Stimulated activated CD4-positive, alpha-beta T cell treated with anti-CD3 and anti-CD28 coated beads, Interleukin-2, amount 100 ng/mL, for 48 hours (primary cell): ENCODE results near the gene CTIF.

Experiments
- DNase-seq, 2 donors: peaks; one replicate each; pipeline ENCODE4 v3.0.0-alpha.2; 2020

CTIF gene

DNA sequence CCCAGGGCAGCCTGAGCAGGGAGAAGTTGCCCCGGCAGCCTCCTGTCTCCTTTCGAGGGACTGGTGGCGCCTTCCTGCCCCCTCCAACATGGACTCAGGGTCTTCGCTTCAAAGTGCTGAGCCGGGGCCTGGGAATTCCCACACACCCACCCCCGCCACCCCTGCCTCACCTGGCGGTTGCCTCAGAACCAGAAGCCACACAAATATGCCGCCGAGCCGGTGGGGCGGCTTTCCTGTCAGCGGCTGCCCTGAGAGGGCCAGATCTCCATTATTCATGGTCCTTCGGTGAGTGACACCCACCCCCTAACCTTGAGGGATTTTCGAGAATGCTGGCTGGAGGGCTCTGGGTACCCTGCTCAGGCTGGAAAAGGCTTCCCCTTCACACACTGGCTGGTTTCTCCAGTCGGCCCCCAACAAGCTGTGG is 340.2 kb downstream of the CTIF start:
- no peak for DNase-seq

DNA sequence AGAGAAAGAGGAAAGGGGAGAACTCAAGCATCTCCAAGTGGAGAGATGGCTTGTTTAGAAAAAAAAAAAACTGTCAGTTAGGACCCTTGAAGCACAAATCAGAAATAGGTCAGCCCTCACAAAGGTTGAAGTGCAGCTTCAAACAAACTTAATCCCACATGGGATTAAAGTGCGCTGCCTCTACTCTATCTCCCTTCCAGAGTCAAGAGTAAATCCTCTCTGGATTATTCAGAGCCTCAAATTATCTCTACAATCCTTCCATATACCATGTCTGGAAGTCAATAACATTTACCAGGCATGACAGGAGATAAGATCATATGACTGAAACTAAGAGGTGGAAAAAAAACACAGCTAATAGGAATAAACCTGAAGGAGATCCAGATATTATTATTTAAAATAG is 342.1 kb downstream of the CTIF start:
- DNase-seq: no peak

DNA sequence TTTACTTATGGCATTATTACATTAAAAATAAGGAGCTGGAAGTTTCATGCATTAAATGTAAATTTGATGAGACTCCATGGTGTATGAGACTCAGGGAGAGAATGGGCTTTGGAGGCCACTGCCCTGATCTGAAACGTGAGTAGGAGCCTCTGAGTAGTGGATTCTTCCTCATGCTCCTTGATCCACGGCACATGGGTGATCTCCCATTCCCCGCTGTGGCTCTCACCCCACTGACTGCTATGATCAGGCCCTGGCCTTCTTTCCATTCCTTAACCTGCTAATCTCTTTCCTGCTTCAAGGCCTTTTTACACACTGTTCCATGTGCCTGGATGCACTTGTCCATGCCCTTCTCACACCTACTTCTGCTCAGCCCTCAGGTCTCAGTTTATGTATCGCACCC is 343.5 kb downstream of the CTIF start:
- no peak for DNase-seq

DNA sequence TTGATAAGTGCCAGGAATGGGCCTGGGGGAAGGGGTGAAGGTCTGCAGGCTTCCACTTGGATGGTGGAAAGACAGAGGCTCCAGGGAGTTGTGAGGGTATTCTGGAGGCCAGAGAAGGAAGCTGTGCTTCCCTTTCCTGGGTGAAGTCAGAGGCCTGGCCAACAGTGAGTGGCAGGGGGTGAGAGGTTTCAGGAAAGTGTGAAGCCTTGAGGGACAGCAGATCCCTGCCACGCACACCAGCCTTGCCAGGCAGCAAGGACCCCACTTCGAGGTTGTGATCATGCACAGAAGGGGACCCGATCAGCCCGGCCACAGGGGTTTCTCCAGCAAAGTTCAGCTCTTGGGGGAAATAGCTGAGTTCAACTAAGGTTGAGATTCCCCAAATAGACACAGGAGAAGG is 345.5 kb downstream of the CTIF start:
- DNase-seq: no peak

DNA sequence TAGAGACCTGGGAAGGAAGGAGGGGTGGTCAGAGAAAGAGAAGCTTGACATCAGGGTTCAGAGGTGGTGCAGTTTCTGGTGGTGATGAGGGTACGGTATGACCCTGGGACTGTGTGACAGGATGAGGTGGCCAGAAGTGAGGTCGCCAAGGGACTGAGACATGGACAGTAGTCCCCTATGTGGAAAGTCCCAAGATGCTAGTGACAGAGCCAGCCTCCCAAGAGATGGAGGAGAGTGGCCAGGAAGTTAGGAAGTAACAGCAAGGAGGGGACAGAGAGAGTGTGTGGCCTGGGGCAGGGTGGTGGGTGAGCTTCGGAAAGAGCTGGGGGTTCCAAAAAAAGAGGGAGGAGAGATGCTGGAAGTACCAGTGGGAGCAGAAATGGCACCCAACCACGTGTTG is 345.9 kb downstream of the CTIF start:
- no peak for DNase-seq

DNA sequence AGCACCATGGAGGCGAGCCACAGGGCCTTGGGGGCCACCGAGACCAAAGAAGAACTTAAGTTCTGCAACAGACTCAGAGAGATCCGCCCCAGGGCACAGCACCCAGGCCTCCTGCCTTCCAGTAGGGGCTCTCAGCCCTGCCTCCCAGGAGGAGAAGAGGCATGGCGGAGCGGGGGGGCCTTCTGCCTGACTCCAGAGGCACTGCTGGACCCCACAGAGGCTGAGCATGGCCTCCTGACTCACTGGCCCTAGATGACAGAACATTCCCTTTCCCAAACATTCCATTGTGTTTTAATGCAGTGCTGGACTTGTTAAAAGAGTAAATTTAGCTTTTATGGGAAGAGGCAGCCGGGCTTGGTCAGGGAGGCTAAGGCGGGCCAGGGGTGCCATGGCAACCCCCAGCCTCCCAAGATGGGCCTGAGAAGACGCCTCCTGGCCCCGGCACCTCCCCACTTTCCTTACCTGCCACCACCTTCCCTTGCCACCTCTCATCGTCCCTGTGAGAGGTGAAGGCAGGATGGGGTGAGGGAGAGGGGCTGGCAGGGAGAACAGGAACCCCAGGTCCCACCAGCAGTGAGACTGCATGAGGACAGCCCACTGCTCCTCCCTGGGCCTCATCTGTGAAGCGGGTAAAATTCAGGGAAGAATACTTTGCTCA is 346.6 kb downstream of the CTIF start:
- DNase-seq: no peak

DNA sequence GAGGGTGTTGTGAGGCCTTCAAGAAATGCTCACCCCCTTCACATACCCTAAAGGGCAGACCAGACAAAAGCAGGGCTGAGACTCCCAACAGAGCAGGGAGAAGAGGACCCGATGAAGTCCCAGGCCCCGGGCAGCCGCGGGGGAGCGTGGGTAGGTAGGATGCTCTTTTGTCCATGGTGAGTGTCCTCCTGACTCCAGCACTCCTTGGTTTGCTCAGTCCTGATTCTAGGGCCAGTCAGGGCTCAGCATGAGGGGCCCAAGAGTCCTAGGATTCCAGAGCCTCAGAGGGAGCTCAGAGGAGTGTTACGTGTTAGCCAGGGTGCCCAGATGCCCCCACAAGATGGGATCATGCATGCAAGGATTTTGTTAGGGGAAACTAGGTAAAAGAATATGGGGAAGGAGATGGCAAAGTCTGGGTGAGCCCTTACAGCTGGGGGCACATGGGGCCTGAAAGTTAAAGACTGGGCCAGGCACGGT is 347.1 kb downstream of the CTIF start:
- no peak for DNase-seq

DNA sequence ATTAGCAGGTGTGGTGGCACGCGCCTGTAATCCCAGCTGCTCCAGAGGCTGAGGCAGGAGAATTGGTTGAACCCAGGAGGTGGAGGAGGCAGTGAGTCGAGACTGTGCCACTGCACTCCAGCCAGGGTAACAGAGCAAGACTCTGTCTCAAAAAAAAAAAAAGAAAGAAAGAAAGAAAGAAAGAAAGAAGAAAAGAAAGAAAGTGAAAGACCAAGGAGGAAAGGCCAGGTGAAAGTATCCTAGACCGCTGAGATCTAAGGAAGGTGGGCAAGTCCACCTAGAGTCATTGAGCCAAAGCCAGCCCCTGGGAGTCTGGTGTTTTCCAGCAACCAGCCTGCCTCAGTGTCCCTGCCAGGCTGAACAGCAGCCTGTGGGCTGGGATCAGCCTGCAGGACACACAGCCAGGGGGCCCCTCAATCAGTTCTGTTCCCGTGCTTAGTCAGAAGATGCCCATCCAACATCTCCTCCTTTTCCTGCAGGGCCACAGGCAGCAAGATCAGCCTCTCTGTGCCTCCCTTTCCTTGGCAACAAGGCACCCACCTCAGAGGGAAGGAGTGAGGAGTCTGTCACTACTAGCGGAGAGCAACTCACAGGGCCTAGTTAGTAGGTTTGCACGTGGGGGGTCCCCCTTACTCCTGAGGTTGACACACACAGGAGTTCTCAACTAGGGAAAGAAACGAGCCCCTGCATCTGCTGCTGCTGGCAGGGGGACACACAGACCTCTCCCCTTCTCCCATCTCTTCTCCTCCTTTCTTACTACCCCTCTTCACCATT is 347.9 kb downstream of the CTIF start:
- DNase-seq: no peak

DNA sequence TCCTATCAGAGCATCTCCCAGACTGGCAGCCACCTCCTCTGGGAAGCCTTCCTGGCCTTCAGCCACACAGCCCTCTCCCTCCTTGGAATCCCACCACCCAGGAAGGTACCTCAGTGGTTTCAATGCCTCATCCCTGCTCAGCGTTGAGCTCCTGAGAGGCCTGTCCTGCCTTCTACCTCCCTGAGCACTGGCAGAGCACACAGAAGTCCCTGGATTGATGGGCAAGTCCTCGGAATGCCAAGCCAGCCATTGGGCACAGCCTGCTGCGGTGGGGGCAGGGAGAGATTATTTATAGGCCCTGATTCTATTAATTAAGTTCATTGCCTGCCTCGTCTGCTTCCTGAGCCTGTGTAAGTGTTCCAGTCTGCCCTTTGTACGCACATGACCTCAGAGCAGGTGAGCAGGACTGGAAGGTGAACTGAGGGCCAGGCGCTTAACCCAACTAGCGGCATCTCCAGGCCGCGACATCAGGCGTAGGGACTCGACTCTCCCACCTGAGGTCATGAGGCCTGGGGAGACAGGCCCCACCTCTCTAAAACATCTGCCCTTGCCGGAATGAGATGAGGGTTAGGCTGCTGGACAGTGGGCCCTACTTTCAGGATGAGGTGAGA is 348.6 kb downstream of the CTIF start:
- DNase-seq: no peak

DNA sequence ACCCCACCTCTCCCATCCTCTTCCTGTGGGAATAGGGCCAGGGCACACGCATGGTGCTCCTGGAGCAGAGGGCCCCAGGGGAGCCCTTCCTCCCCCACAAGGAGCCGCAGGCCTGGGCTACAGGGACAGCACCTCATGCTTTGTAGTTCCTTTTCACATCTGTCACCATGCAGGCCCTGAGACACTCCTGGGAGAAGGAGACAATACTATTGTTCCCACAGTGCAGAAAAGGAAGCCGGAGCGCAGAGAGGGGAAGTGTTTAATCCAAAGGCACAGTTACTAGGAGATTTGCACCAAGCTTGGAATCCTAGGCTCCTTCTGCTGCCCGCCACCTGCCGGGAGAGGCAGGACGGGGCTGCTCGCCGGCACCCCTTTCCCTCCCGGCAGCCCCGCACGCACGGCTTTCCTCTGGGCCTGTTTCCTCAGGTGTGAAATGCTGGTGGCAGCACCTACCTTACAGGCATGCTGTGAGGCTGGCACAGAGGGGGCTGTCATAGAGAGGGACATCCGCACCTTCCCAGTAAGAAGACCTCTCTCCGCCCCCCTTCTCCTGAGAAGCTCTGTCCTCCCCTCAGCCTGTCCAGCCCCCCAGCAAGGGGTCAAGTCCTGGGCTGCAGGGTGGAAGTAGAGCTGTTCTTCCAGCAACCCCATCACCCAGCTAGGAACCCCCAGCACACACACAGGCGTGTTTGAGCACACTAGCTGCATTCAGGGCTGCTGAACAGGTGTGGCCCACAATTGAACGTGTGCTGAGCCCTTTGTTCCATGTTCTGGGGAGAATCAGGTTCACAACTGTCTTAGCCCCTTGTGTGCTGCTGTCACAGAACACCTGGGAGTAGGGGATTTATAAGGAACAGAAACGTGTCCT is 349.3 kb downstream of the CTIF start:
- DNase-seq: no peak

DNA sequence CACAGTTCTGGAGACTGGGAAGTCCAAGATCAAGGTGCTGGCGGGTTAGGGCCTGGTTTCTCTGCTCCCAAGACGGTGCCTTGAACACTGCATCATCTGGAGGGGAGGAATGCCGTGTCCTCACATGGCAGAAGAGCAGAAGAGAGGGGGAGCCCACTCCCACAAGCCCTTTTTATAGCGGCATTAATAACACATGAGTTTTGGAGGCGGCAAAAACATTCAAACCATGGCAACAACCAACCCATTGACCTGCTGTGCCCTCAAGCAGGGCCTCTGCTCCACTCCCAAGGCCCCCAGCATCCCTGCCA is 349.9 kb downstream of the CTIF start:
- no peak for DNase-seq

DNA sequence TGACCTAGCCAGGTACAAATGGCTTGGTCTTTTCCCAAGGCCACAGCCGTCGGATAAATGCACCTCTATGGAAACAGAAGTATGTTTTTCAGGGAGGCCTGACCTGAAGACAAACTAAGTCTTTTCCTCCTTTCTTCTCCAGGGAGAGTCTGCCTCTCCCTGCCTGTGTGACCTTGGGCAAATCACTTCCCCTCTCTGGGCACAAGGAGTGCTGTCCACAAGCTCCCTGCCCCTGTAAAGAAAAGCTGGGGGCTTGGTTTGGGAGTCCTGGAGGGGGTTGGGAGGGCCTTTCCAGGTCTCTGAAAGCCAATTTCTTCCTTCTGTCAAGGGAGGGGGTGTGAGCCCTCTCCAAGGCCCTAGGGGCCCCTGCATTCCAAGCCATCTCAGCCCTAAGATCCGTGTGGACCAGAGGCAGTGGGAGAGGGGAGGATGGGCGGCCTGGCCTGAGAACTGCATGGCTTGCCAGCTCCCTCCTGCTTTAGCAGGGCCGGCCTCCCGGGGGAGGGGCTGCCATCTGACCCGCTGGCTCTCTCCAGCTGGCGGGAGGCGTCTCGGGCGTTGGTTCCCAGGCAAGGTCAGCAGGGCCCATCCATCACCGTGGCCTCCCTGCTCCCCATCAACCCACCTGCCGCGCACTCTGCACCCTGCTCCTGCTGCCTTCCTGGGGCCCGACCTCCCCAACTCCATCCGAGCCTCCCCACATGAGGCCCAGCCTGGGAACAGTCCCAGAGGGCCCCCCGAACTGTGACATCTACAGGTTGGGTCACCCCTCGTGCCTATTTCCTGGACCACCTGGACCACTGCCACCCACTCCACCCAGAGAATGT is 350.5 kb downstream of the CTIF start:
- DNase-seq: no peak

DNA sequence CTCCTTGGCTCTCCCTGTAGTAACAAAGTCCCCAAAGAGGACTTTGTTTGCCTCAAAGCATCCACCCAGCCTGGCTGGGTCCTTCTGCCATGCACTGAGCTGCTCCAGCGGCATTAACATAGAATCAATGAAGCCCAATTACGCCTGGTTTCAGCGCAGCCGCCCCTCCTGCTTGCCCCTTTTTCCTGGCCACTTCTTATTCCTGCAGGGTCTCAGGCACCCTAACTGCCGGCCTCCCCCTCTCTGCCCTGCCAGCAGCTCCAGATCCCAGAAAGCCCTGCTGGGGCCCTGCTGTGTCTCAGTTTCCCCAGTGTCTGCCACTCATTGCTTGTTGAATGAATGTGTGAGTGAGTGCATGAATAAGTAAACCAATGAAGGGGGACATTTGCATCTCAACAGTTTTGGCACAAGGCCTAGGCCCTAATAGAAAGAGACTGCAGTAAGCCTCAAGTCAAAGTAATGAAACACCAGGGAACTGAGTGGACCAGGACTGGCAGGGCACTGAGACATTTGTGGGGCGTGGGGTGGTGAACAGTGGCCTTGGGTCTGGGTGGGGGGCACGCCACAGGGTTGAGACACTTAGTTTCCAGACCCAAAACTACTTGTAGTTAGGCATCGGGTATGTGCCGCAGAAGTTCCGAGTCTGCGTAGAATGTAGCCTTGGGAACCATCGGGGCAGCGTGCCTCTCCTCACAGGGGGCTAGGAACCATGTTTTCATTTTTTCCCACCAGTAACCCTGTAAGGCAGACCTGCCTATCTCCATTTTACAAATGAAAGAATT is 351.3 kb downstream of the CTIF start:
- no peak for DNase-seq

DNA sequence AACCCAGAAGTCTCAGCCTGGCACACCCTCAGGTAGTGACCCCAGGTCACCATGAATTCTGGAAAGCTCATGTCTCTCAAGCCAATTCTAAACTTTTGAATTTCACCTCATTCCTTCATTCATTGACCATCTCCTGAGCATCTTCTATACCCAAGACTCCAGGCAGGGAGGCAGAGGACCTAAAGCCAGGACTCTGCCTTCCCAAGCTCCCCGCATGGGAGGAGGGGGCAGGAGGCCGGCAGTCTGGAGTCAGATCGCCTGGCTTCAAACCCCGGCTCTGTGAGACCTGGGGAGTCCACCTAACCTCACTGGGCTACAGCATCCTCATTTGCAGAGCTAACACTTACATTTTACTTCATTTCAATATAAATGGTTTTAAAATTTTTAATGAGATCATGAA is 352.9 kb downstream of the CTIF start:
- no peak for DNase-seq

DNA sequence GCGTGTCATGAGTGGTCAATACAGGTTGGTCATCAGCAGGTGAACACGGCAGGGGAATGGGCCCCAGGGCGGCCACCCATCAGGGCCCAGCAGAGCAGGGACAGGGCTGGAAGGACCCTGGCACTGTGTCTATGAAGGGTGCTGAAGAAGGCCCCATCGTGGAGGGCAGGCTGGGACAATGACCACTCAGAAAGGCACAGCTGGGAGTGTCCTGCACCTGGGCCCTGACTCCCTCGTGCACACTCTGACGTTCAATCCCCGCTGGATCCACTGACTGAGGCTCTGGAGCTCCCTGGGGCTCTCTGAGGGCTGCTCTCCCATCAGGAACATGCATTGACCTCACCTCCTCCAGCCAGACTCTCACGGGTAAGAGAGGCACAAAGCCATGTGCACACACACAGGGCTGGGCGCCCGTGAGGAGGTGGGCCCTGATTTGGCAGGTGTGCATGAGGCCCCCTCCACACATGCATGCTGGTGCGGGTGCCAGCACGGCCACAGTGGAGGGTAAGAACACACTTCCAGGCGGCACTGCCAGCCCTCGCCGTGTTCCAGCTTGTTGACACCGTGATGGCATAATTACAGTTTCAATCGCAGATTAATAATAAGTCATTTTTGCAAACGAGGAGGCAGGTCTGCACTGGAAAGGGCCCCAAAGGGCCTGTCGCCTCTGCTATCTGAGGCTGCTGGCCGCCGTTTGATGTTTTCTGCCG is 353.5 kb downstream of the CTIF start:
- DNase-seq: no peak

DNA sequence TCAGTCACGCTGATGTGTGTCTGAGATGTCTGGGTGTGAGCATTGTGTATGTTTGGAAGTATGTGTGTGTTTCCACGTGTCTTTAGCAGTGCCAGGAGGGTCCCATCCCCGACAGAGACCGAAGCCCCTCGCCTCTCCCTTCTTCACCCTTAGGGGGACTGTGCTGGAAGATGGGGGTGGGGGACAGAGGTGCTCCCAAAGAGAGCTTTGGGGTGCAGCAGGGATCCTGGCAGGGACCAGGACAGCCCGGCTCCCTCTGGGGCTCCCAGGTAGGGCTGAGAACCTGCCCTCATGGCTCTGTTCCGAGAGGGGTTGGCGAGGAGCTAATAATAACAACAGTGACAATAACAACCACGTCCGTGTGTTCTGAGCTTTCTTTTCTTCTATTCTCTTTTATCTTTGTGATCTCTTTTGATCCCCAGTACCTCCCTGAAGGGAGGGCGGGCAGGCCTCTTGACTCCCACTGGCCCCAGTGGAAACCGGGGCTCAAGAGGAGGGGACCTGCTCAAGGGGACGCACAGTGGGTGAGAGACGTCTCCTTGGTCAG is 354.3 kb downstream of the CTIF start:
- DNase-seq: no peak

DNA sequence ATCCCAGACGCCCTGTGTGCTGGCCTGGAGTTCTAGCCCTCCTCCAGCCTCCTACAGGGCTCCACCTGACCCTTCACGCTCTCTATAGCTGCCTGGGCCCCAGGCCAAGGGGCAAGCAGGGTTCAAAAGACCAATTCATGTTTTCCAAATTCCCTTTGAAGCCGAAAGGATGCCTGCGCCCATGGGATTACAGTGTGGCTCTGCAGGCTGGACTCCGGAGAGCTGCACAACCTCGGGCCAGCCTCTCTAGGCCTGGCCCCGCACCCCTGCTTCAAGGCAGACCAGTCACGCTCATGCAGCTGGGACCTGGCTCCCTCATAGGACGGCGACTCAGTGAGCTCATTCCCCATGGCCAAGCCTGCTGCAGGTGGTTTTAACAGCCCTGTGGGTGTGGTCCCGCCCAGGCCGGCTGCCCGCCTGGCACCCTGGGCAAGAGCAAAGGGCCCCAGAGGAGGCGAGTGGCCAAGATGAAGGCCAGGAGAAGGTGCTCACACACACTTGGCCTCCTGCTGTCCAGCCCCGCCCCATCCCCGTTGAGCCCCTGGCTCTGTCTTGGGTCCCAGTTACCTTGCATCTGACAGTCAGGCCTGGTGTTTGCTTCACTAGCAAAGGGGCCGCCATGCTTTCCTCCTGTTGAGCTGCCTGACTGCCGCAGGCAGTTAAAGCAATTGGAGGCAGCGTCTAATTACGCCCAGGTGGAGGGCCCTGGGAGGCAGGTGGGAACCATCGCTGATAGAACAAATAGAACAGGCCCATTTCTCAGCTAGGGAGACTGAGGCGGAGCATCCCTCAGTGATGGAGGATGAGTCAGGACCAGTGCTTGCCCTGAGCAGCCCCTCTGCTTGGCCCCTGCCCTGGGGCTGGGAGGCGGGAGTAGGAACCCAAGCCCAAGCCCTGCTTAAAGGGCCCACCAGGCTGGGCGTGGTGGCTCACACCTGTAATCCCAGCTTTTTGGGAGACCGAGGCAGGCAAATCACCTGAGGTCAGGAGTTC is 355.1 kb downstream of the CTIF start:
- DNase-seq: no peak

DNA sequence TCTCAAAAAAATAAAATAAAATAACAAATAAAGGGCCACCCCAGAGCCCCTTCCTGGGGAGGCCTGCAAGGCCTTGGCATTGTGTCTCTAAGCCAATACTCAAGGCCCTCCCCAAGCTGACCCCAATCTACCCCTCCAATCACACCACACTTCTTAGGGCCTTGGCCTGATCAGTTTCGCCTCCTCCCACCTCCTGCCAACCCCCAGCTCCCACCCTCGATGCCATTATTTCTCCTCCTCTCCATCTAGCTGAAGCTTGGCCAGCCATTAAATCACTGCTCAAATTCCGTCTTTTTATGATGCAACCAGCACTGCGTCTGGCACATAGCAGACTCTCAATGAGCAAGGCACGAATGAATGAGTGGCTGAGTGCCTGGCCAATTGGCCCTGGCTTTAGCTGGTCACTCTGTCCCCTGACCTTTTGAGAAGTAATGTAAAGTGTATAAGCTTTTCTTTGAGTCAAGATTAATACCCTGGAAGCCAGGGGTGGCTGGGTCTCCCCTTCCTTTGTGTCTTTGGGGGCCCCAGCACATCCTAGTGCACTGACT is 356.0 kb downstream of the CTIF start:
- DNase-seq: no peak

DNA sequence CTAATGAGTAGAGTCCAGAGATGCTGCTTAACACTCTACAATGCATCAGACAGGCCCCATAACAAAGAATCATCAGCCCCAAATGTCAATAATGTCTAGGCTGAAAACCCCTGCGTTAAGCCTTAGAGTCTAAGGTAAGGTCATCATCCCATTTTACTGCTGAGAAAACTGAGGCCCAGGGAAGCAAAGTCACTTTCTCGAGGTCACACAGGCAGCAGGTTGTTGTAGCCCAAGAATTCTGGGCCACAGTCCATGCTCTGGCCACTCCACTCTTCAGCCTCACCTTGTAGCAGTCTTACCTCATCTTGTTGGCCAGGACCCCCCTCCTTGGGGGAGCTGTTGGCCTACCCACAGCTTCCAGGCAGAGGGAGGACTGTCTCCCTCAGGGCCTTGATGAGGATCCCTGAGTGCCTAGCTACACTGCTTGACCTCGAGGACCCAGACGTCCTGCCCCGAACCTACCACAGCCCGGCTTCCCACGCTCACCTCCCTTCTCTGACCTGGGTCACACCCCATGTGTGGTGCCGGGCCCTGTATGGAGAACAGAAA is 357.6 kb downstream of the CTIF start:
- DNase-seq: no peak
